ENCODE measurements around the gene ACRBP. TPM values are rescaled to one million over a fixed set of nuclear protein-coding genes. Genes with fewer than 3 reads are reported as not detected.
A peak's percentile ranks its signal among the peaks of the same experiment; 100 is the strongest.

Gene ACRBP
- total and polyA plus RNA-seq, 11 donors: 0.32 to 7.2 (median 0.74) TPM; not detected in 1

DNA sequence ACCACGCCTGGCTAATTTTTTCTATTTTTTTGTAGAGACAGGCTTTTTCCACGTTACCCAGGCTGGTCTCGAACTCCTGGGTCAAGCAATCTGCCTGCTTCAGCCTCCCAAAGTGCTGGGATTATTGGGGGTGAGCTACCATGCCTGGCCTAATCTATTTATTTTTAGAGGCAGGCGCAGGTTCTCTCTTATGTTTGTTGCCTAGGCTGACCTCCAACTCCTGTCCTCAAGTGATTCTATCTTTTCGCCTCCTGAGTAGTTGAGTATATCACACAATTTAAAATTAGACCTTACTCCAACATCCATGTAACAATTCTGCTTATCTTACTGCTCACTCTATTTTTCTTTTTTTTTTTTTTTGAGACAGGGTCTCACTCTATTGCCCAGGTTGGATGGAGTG is 6.8 kb upstream of the ACRBP start:
- DNase-seq: no peak
- TF ChIP-seq, protein P1, sequence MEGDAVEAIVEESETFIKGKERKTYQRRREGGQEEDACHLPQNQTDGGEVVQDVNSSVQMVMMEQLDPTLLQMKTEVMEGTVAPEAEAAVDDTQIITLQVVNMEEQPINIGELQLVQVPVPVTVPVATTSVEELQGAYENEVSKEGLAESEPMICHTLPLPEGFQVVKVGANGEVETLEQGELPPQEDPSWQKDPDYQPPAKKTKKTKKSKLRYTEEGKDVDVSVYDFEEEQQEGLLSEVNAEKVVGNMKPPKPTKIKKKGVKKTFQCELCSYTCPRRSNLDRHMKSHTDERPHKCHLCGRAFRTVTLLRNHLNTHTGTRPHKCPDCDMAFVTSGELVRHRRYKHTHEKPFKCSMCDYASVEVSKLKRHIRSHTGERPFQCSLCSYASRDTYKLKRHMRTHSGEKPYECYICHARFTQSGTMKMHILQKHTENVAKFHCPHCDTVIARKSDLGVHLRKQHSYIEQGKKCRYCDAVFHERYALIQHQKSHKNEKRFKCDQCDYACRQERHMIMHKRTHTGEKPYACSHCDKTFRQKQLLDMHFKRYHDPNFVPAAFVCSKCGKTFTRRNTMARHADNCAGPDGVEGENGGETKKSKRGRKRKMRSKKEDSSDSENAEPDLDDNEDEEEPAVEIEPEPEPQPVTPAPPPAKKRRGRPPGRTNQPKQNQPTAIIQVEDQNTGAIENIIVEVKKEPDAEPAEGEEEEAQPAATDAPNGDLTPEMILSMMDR (IDR thresholded peaks at IDR 0.05): no peak
- no peak for TF ChIP-seq POLR2A (IDR thresholded peaks at IDR 0.05)
- Histone ChIP-seq H3K36me3 (peaks cover 3 to 99% (median 84%) of the 10 kb centered on the region in 9 donors), H3K27me3 (no peaks in the 10 kb centered on the region), H3K9me3 (no peaks in the 10 kb centered on the region), H3K4me3 (no peak overlapping the region), H3K27ac (peak overlapping the region in 7 of 12 donors; percentile 3 to 76 (median 52)), H3K4me1 (peaks cover 0 to 18% (median 5%) of the 10 kb centered on the region in 12 donors)
- ATAC-seq: peak; percentile 66 to 87 (median 78)
- intact Hi-C loops (cut with DNase I): loop anchor here in 1 of 10 donors (5.0 kb wide), 1 partner anchor 37 kb away; no protein-coding TSS in a partner anchor
- 55 to 66% (median 60%) methylated on average over 5 of the region's 5 CpGs for WGBS, 4 donors

DNA sequence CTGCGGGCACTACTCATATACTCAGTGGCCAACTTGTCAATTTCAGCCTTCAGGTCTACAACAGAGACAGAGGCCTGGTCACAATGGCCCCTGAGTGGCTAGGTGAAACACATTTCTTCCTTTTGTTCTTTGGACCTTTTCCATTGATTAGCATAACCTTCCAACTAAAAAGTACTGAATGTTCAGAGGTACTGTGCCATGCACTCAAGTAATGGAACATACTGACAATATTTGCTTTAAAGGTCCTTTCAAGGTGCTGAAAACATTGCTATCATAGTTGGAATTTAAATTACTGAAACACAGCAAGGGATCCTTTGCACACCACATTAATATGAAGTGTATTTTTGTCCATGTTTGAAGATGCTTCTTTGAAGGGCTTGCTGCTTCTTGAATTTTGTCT is 6.1 kb upstream of the ACRBP start:
- Histone ChIP-seq H3K4me3 (no peak overlapping the region), H3K27me3 (no peaks in the 10 kb centered on the region), H3K27ac (peak overlapping the region in 5 of 12 donors; percentile 27 to 76 (median 64)), H3K36me3 (peaks cover 3 to 98% (median 85%) of the 10 kb centered on the region in 9 donors), H3K4me1 (peaks cover 0 to 18% (median 5%) of the 10 kb centered on the region in 12 donors), H3K9me3 (no peaks in the 10 kb centered on the region)
- ATAC-seq (peak in 2 of 4 donors; percentile 23 to 34), DNase-seq (no peak)
- 93 to 100% (median 95%) methylated on average over 1 of the region's 1 CpG for WGBS, 4 donors
- TF ChIP-seq POLR2A (IDR thresholded peaks at IDR 0.05): no peak
- TF ChIP-seq, protein P1 (IDR thresholded peaks at IDR 0.05): no peak
- intact Hi-C loops (cut with DNase I): loop anchor here in 1 of 10 donors (5.0 kb wide), 1 partner anchor 36 kb away; no protein-coding TSS in a partner anchor

DNA sequence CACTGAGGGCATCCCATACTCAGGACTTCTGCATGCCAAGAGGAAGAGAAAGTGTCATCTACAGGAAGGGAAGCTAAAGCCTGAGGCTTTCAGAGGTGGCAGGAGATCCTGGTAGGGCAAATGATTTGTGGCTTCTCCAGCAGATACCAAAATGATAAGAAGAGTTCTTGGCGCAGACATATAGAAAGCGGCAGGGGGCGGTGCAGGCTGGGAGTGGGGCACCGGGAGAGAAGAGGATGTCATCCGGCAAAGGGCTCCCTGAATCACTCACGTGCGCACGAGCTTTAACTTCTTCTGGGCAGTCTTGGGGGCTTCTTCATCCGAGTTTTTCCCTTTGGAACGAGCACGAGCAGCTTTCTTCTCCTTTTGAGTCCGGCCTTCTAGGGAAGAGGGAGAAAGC is 5.2 kb upstream of the ACRBP start:
- Histone ChIP-seq H3K27ac (peak overlapping the region in 1 of 12 donors; percentile 67), H3K27me3 (no peaks in the 10 kb centered on the region), H3K9me3 (no peaks in the 10 kb centered on the region), H3K4me3 (no peak overlapping the region), H3K36me3 (peaks cover 3 to 94% (median 81%) of the 10 kb centered on the region in 9 donors), H3K4me1 (peaks cover 0 to 22% (median 5%) of the 10 kb centered on the region in 12 donors)
- intact Hi-C loops (cut with DNase I): loop anchor here in 1 of 10 donors (5.0 kb wide), 1 partner anchor 35 kb away; no protein-coding TSS in a partner anchor
- DNase-seq (no peak), ATAC-seq (no peak)
- WGBS, 4 donors: 91 to 92% (median 91%) methylated on average over 12 of the region's 12 CpGs
- TF ChIP-seq, protein P1 (IDR thresholded peaks at IDR 0.05): no peak
- TF ChIP-seq POLR2A (IDR thresholded peaks at IDR 0.05): no peak

DNA sequence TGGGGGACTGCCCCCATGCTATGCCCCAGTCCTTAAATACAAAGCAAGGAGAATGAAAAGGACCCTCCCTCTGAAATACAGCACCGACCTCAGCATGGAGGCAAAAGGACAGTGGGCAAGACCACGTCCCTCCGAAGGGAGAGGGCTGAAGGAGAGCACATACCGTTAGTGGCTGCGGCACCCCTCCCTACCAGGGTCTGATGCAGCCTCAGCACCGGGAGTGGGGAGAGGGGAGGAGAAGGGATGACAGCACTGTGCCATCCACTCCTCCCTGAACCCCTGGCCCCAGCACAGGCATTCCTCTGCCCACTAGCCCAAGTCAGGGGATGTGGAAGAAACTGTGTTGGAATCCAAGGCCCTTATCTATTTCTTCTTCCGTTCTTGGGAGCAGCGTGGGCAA is 3.6 kb upstream of the ACRBP start:
- intact Hi-C loops (cut with DNase I): loop anchor here in 1 of 10 donors (5.0 kb wide), 1 partner anchor 34 kb away; no protein-coding TSS in a partner anchor
- Histone ChIP-seq H3K36me3 (peaks cover 3 to 79% (median 66%) of the 10 kb centered on the region in 9 donors), H3K4me1 (peaks cover 0 to 29% (median 8%) of the 10 kb centered on the region in 12 donors), H3K27me3 (no peaks in the 10 kb centered on the region), H3K27ac (no peak overlapping the region), H3K4me3 (no peak overlapping the region), H3K9me3 (no peaks in the 10 kb centered on the region)
- ATAC-seq: no peak
- TF ChIP-seq, protein P1 (IDR thresholded peaks at IDR 0.05): no peak
- no peak for TF ChIP-seq POLR2A (IDR thresholded peaks at IDR 0.05)
- DNase-seq: no peak
- 81 to 85% (median 85%) methylated on average over 8 of the region's 8 CpGs for WGBS, 4 donors
